GM12873 (cell line): Measurements from ENCODE around the gene PPP1R16B.

ENCODE experiments used
- CTCF ChIP-seq: IDR thresholded peaks from 2 replicates; pipeline ENCODE4 v1.5.1; 2012; ENCODE audit warnings: low read depth, mild to moderate bottlenecking, moderate library complexity, low read length, control low read depth; ENCODE audit not compliant: insufficient read depth; ENCODE audit errors: missing control alignments

The PPP1R16B gene

GRCh38 chr20:38934530-38934929, 129.0 kb downstream of the PPP1R16B start:
- TF ChIP-seq CTCF, result no peak

- TF ChIP-seq CTCF, result peak; percentile 19
These were observed 129.8 kb downstream of the PPP1R16B start for GRCh38 chr20:38935285-38935684.

- TF ChIP-seq CTCF, result peak; percentile 6
These were observed 130.5 kb downstream of the PPP1R16B start for GRCh38 chr20:38935967-38936407.

GRCh38 chr20:38937000-38937399, 131.5 kb downstream of the PPP1R16B start:
- TF ChIP-seq CTCF, result no peak

- TF ChIP-seq CTCF, result no peak
These were observed 132.5 kb downstream of the PPP1R16B start for GRCh38 chr20:38937978-38938473.

- no peak for TF ChIP-seq CTCF
These were observed 134.2 kb downstream of the PPP1R16B start for GRCh38 chr20:38939686-38940085.

- TF ChIP-seq CTCF, result no peak
These were observed 135.1 kb downstream of the PPP1R16B start for GRCh38 chr20:38940644-38941043.

- TF ChIP-seq CTCF, result peak; percentile 30
These were observed 136.4 kb downstream of the PPP1R16B start for GRCh38 chr20:38941726-38942389.
